ENCODE results near the gene ZBED1. TPM values are rescaled to one million over a fixed set of nuclear protein-coding genes. Genes with fewer than 3 reads are reported as not detected.
"Not testable (repeated sequence)": the region's sequence is repeated elsewhere in the genome, so short reads cannot be mapped to it uniquely, and the experiment has no call there.

The ZBED1 gene
- total and polyA plus RNA-seq, 2 donors from 2014 or later: 20.6 to 40.7 TPM

GRCh38 chrX:2484721-2485648 is 15.8 kb downstream of the ZBED1 start:
- no peaks in the 10 kb centered on the region for H3K9me3 ChIP-seq (ENCODE audit: control insufficient read depth in 2 of 3, insufficient read depth in 1 of 3, low read length in 3 of 3)
- H3K36me3 ChIP-seq (ENCODE audit: control insufficient read depth in 2 of 3, insufficient read depth in 3 of 3, low read length in 3 of 3): peaks cover 2 to 16% (median 13%) of the 10 kb centered on the region in 3 donors
- peak overlapping the region; percentile 8 to 13 for H3K27ac ChIP-seq (ENCODE audit: low read depth in 2 of 2, low read length in 2 of 2)
- no peak for TF ChIP-seq CTCF (IDR thresholded peaks at IDR 0.05; ENCODE audit: borderline replicate concordance, extremely low read depth, insufficient read depth)
- intact Hi-C loops (cut with DNase I): no loop called here
- FAIRE-seq (no peak), DNase-seq (peak in 3 of 5 donors; percentile 29 to 60 (median 31))
- no peak overlapping the region for H3K4me3 ChIP-seq (ENCODE audit: low read length in 3 of 3)
- no peaks in the 10 kb centered on the region for H3K27me3 ChIP-seq (ENCODE audit: control insufficient read depth, insufficient read depth, low read length)
- peaks cover 0 to 4% (median 0%) of the 10 kb centered on the region in 3 donors for H3K4me1 ChIP-seq (ENCODE audit: control insufficient read depth in 2 of 3, insufficient read depth in 2 of 3, low read depth in 1 of 3, low read length in 3 of 3)
- no peak overlapping the region for H3K9ac ChIP-seq (ENCODE audit: low read length in 3 of 3)

GRCh38 chrX:2484256-2484655 is 16.5 kb downstream of the ZBED1 start:
- Histone ChIP-seq H3K27me3 (ENCODE audit: control insufficient read depth, insufficient read depth, low read length) (no peaks in the 10 kb centered on the region), H3K4me1 (ENCODE audit: control insufficient read depth in 2 of 3, insufficient read depth in 2 of 3, low read depth in 1 of 3, low read length in 3 of 3) (peaks cover 0 to 4% (median 0%) of the 10 kb centered on the region in 3 donors), H3K27ac (ENCODE audit: low read depth in 2 of 2, low read length in 2 of 2) (no peak overlapping the region), H3K36me3 (ENCODE audit: control insufficient read depth in 2 of 3, insufficient read depth in 3 of 3, low read length in 3 of 3) (peaks cover under 1 to 10% (median 6%) of the 10 kb centered on the region in 3 donors), H3K9me3 (ENCODE audit: control insufficient read depth in 2 of 3, insufficient read depth in 1 of 3, low read length in 3 of 3) (no peaks in the 10 kb centered on the region), H3K4me3 (ENCODE audit: low read length in 3 of 3) (no peak overlapping the region), H3K9ac (ENCODE audit: low read length in 3 of 3) (no peak overlapping the region)
- intact Hi-C loops (cut with DNase I): no loop called here
- no peak for FAIRE-seq
- peak in 2 of 5 donors; percentile 9 to 31 for DNase-seq
- no peak for TF ChIP-seq CTCF (IDR thresholded peaks at IDR 0.05; ENCODE audit: borderline replicate concordance, extremely low read depth, insufficient read depth)

- Histone ChIP-seq H3K9me3 (ENCODE audit: control insufficient read depth in 2 of 3, insufficient read depth in 1 of 3, low read length in 3 of 3) (no peaks in the 10 kb centered on the region), H3K9ac (ENCODE audit: low read length in 3 of 3) (no peak overlapping the region)
Observed at GRCh38 chrX:2483398-2484060, 17.2 kb downstream of the ZBED1 start.

GRCh38 chrX:2481597-2481996 is 19.2 kb downstream of the ZBED1 start:
- DNase-seq; FAIRE-seq; H3K9ac ChIP-seq (ENCODE audit: low read length in 3 of 3); H3K27ac ChIP-seq (ENCODE audit: low read depth in 2 of 2, low read length in 2 of 2); H3K4me1 ChIP-seq (ENCODE audit: control insufficient read depth in 2 of 3, insufficient read depth in 2 of 3, low read depth in 1 of 3, low read length in 3 of 3); H3K36me3 ChIP-seq (ENCODE audit: control insufficient read depth in 2 of 3, insufficient read depth in 3 of 3, low read length in 3 of 3); intact Hi-C loops (cut with DNase I); H3K4me3 ChIP-seq (ENCODE audit: low read length in 3 of 3); H3K9me3 ChIP-seq (ENCODE audit: control insufficient read depth in 2 of 3, insufficient read depth in 1 of 3, low read length in 3 of 3); H3K27me3 ChIP-seq (ENCODE audit: control insufficient read depth, insufficient read depth, low read length): not testable (repeated sequence)

More at GRCh38 chrX:2483398-2484060, 17.2 kb downstream of the ZBED1 start:
- Histone ChIP-seq H3K4me1 (ENCODE audit: control insufficient read depth in 2 of 3, insufficient read depth in 2 of 3, low read depth in 1 of 3, low read length in 3 of 3) (peaks cover 0 to 4% (median 0%) of the 10 kb centered on the region in 3 donors), H3K27me3 (ENCODE audit: control insufficient read depth, insufficient read depth, low read length) (no peaks in the 10 kb centered on the region), H3K27ac (ENCODE audit: low read depth in 2 of 2, low read length in 2 of 2) (no peak overlapping the region), H3K4me3 (ENCODE audit: low read length in 3 of 3) (no peak overlapping the region), H3K36me3 (ENCODE audit: control insufficient read depth in 2 of 3, insufficient read depth in 3 of 3, low read length in 3 of 3) (peaks cover 0 to 5% (median 0%) of the 10 kb centered on the region in 3 donors)
- TF ChIP-seq CTCF (IDR thresholded peaks at IDR 0.05; ENCODE audit: borderline replicate concordance, extremely low read depth, insufficient read depth): no peak
- intact Hi-C loops (cut with DNase I): no loop called here
- FAIRE-seq (no peak), DNase-seq (no peak)

- H3K27ac ChIP-seq (ENCODE audit: low read depth in 2 of 2, low read length in 2 of 2); H3K36me3 ChIP-seq (ENCODE audit: control insufficient read depth in 2 of 3, insufficient read depth in 3 of 3, low read length in 3 of 3); H3K9ac ChIP-seq (ENCODE audit: low read length in 3 of 3); FAIRE-seq; DNase-seq; H3K4me1 ChIP-seq (ENCODE audit: control insufficient read depth in 2 of 3, insufficient read depth in 2 of 3, low read depth in 1 of 3, low read length in 3 of 3); H3K9me3 ChIP-seq (ENCODE audit: control insufficient read depth in 2 of 3, insufficient read depth in 1 of 3, low read length in 3 of 3); intact Hi-C loops (cut with DNase I); H3K27me3 ChIP-seq (ENCODE audit: control insufficient read depth, insufficient read depth, low read length): not testable (repeated sequence)
- H3K4me3 ChIP-seq (ENCODE audit: low read length in 3 of 3): peak overlapping the region in 1 of 3 donors; percentile 20
Observed at GRCh38 chrX:2479982-2480381, 20.8 kb downstream of the ZBED1 start.
